HCT116 (cell line): ENCODE measurements around the gene CHID1. TPM values are rescaled to one million over a fixed set of nuclear protein-coding genes. Genes with fewer than 3 reads are reported as not detected.

ENCODE experiments used
- ATAC-seq: fragments of 200-7000 bp; cut with Tn5 transposase; 2 replicates; pipeline ENCODE4 v1.9.1; 2020; ENCODE audit warnings: mild to moderate bottlenecking, moderate library complexity
- BruUV-seq: library from RNA; stranded (reverse); fragments of 400-500 nt; replicated peaks from 2 replicates; lab custom pipeline; 2021; lab: Mats Ljungman, UMichigan
- CTCF ChIA-PET: fragments of 300-600 bp; sonication (Branson Sonifier 250); formaldehyde crosslinking; loops from one replicate; lab custom pipeline; 2021; ENCODE audit warnings: antibody characterized with exemption; lab: Charles Lee
- POLR2A ChIA-PET: fragments of 300-600, 350-600 bp; sonication (Branson Sonifier 250); formaldehyde crosslinking; loops from one replicate; lab custom pipeline; 2021; ENCODE audit warnings: antibody characterized with exemption; lab: Charles Lee
- RAD21 ChIA-PET, 2 experiments: fragments of 300-600 bp; sonication (Branson Sonifier 250); formaldehyde crosslinking; loops; one replicate each; lab custom pipeline; 2023; ENCODE audit warnings: low total read pairs in 2 of 2; ENCODE audit not compliant: uncharacterized antibody in 2 of 2, unreplicated experiment in 2 of 2, low non-redundant PET in 1 of 2; lab: Charles Lee
- DNase-seq: peaks from one replicate; pipeline ENCODE4 v3.0.0-alpha.2; 2010; ENCODE audit warnings: low read depth, low spot score
- H2AFZ ChIP-seq: fragments of 200-600 bp; shearing (Covaris generic), sonication (generic); 2 replicates; pipeline ENCODE4 v1.6.1; 2017; ENCODE audit warnings: low read depth, mixed run types, mixed read lengths, antibody characterized with exemption, low read length; ENCODE audit not compliant: poor library complexity, severe bottlenecking
- H3K27ac ChIP-seq: 2 replicates; pipeline ENCODE4 v1.5.1; 2012; ENCODE audit warnings: low read depth, low read length
- H3K27me3 ChIP-seq: fragments of 200-600 bp; sonication (generic); 2 replicates; pipeline ENCODE4 v1.6.1; 2016; ENCODE audit warnings: mixed run types, low read length, mixed read lengths; ENCODE audit not compliant: insufficient read depth
- H3K36me3 ChIP-seq, 2 experiments: fragments of 200-500 bp in 1 of 2; fragments of 200-600 bp in 1 of 2; sonication (Bioruptor generic) in 1 of 2; sonication (generic) in 1 of 2; 2 replicates each; pipeline versions ENCODE4 v1.5.1 to v1.6.1; 2014 to 2016; ENCODE audit warnings: low read length in 2 of 2, inconsistent platforms in 1 of 2, mixed read lengths in 1 of 2, mixed run types in 1 of 2; ENCODE audit not compliant: insufficient read depth in 2 of 2, control insufficient read depth in 1 of 2
- H3K4me1 ChIP-seq, 2 experiments: fragments of 200-600 bp in 1 of 2; sonication (generic) in 1 of 2; 2 replicates each; pipeline versions ENCODE4 v1.5.1 to v1.6.1; 2012 to 2017; ENCODE audit warnings: low read length in 2 of 2, inconsistent platforms in 1 of 2, mild to moderate bottlenecking in 1 of 2, mixed read lengths in 1 of 2, mixed run types in 1 of 2, moderate library complexity in 1 of 2; ENCODE audit not compliant: insufficient read depth in 2 of 2, control insufficient read depth in 1 of 2
- H3K4me2 ChIP-seq: fragments of 200-600 bp; sonication (generic); 2 replicates; pipeline ENCODE4 v1.6.1; 2017; ENCODE audit warnings: mixed run types, low read length, mixed read lengths
- H3K4me3 ChIP-seq, 2 experiments: fragments of 200-600 bp in 1 of 2; sonication (generic) in 1 of 2; replicated peaks in 1 of 2; 2 replicates each; pipeline ENCODE4 v1.5.1; 2011 to 2016; ENCODE audit warnings: low read length in 2 of 2, control low read depth in 1 of 2, low read depth in 1 of 2, mild to moderate bottlenecking in 1 of 2, mixed read lengths in 1 of 2, mixed run types in 1 of 2
- H3K79me2 ChIP-seq: fragments of 200-600 bp; sonication (generic); 2 replicates; pipeline ENCODE4 v1.6.1; 2017; ENCODE audit warnings: mild to moderate bottlenecking, mixed run types, low read length, moderate library complexity, mixed read lengths; ENCODE audit not compliant: insufficient read depth
- H3K9ac ChIP-seq: fragments of 200-600 bp; sonication (generic); 2 replicates; pipeline ENCODE4 v1.6.1; 2016; ENCODE audit warnings: low read length, mixed read lengths
- H3K9me2 ChIP-seq: fragments of 200-600 bp; sonication (generic), shearing (Covaris generic); 2 replicates; pipeline ENCODE4 v1.6.1; 2017; ENCODE audit warnings: mixed run types, mild to moderate bottlenecking, moderate library complexity; ENCODE audit not compliant: insufficient read depth
- H3K9me3 ChIP-seq, 2 experiments: fragments of 200-500 bp in 1 of 2; fragments of 200-600 bp in 1 of 2; sonication (Bioruptor generic) in 1 of 2; sonication (generic) in 1 of 2; 2 replicates each; pipeline ENCODE4 v1.6.1; 2014 to 2017; ENCODE audit warnings: low read length in 2 of 2, mixed read lengths in 2 of 2, inconsistent platforms in 1 of 2, low read depth in 1 of 2, mild to moderate bottlenecking in 1 of 2, mixed run types in 1 of 2, moderate library complexity in 1 of 2; ENCODE audit not compliant: control insufficient read depth in 1 of 2, insufficient read depth in 1 of 2
- H4K20me1 ChIP-seq: fragments of 200-600 bp; sonication (generic), shearing (Covaris generic); 2 replicates; pipeline ENCODE4 v1.6.1; 2017; ENCODE audit warnings: mixed run types, mild to moderate bottlenecking, moderate library complexity; ENCODE audit not compliant: insufficient read depth
- ATF3 ChIP-seq: IDR thresholded peaks from 2 replicates; pipeline ENCODE4 v1.6.1; 2012
- CBX3 ChIP-seq: IDR thresholded peaks from 2 replicates; pipeline ENCODE4 v1.6.1; 2012; ENCODE audit warnings: low read depth
- CEBPB ChIP-seq: IDR thresholded peaks from 2 replicates; pipeline ENCODE4 v1.6.1; 2012; ENCODE audit warnings: low read depth
- CTCF ChIP-seq, 3 experiments: fragments of 200-600 bp in 1 of 3; sonication (generic) in 1 of 3; IDR thresholded peaks in 2 of 3; conservative IDR thresholded peaks in 1 of 3; 2 replicates each; pipeline ENCODE4 v1.5.1; 2012 to 2017; ENCODE audit warnings: low read depth in 2 of 3, low read length in 2 of 3, antibody characterized with exemption in 1 of 3, borderline replicate concordance in 1 of 3, control low read depth in 1 of 3, mild to moderate bottlenecking in 1 of 3, mixed read lengths in 1 of 3, mixed run types in 1 of 3, moderate library complexity in 1 of 3; ENCODE audit not compliant: insufficient read depth in 1 of 3
- EGR1 ChIP-seq: IDR thresholded peaks from 2 replicates; pipeline ENCODE4 v1.6.1; 2012; ENCODE audit warnings: low read depth
- ELF1 ChIP-seq: IDR thresholded peaks from 2 replicates; pipeline ENCODE4 v1.6.1; 2012; ENCODE audit warnings: low read depth, borderline replicate concordance
- EZH2phosphoT487 ChIP-seq: fragments of 200-600 bp; IDR thresholded peaks from 2 replicates; pipeline ENCODE4 v1.6.1; 2018; ENCODE audit warnings: antibody characterized with exemption, borderline replicate concordance
- FOSL1 ChIP-seq: IDR thresholded peaks from 2 replicates; pipeline ENCODE4 v1.6.1; 2012; ENCODE audit warnings: low read depth
- JUND ChIP-seq: IDR thresholded peaks from 2 replicates; pipeline ENCODE4 v1.6.1; 2012
- MAX ChIP-seq: IDR thresholded peaks from 2 replicates; pipeline ENCODE4 v1.6.1; 2012
- POLR2AphosphoS5 ChIP-seq: IDR thresholded peaks from 2 replicates; pipeline ENCODE4 v1.6.1; 2011; ENCODE audit warnings: mild to moderate bottlenecking, low read depth, low read length, moderate library complexity
- RAD21 ChIP-seq: IDR thresholded peaks from 2 replicates; pipeline ENCODE4 v1.6.1; 2012; ENCODE audit warnings: low read depth, mild to moderate bottlenecking
- REST ChIP-seq: IDR thresholded peaks from 2 replicates; pipeline ENCODE4 v1.6.1; 2012; ENCODE audit warnings: low read depth
- SIN3A ChIP-seq: IDR thresholded peaks from 2 replicates; pipeline ENCODE4 v1.6.1; 2012; ENCODE audit warnings: low read depth
- SP1 ChIP-seq: IDR thresholded peaks from 2 replicates; pipeline ENCODE4 v1.6.1; 2012; ENCODE audit warnings: low read depth
- SRF ChIP-seq: IDR thresholded peaks from 2 replicates; pipeline ENCODE4 v1.6.1; 2012; ENCODE audit warnings: low read depth
- TCF7L2 ChIP-seq: IDR thresholded peaks from 2 replicates; pipeline ENCODE4 v1.7.0; 2011; ENCODE audit warnings: borderline replicate concordance, inconsistent platforms; ENCODE audit not compliant: insufficient read depth, insufficient read length; ENCODE audit errors: extremely low read depth
- YY1 ChIP-seq: IDR thresholded peaks from 2 replicates; pipeline ENCODE4 v1.6.1; 2011; ENCODE audit warnings: low read length, low read depth, moderate library complexity, mild to moderate bottlenecking; ENCODE audit not compliant: insufficient replicate concordance; ENCODE audit errors: extremely low read depth
- ZFX ChIP-seq: fragments of 450-650 bp; IDR thresholded peaks from 2 replicates; pipeline ENCODE4 v1.6.1; 2017
- ZNF274 ChIP-seq: fragments of 200-500 bp; sonication (Bioruptor generic); IDR thresholded peaks from 2 replicates; pipeline ENCODE4 v1.6.1; 2014; ENCODE audit warnings: mild to moderate bottlenecking, low read depth, low read length, inconsistent platforms
- intact Hi-C: fragments of 100-400 bp; cut with micrococcal nuclease; formaldehyde crosslinking; loops from 2 replicates; pipeline ENCODE4 v1.10.0; 2022
- total RNA-seq: library from RNA; stranded (reverse); gene quantifications from one replicate; pipeline ENCODE4 v1.2.1, GENCODE V29; 2021; ENCODE audit not compliant: unreplicated experiment

The CHID1 gene
- total RNA-seq, 1 experiment from 2014 or later = 102 TPM

GRCh38 chr11:861105-861479, 49.5 kb downstream of the CHID1 start (continued):
- TF ChIP-seq TCF7L2 (no peak), POLR2AphosphoS5 (no peak), SIN3A (no peak), EGR1 (no peak), CEBPB (no peak), MAX (no peak), FOSL1 (no peak), SP1 (no peak), ATF3 (no peak), SRF (no peak), CBX3 (no peak), JUND (no peak)

- ChIA-PET RAD21 (no interaction called here), POLR2A (no interaction called here), CTCF (interaction anchor here (1.3 kb wide), 1 partner anchor 12 kb away, joined by 4 read pairs; no protein-coding TSS in a partner anchor)
- Histone ChIP-seq H3K9ac (no peak overlapping the region), H2AFZ (no peak overlapping the region), H3K27ac (no peak overlapping the region; the same call in 1 of the 2 replicates), H3K4me1 (peaks cover 7 to 23% of the 10 kb centered on the region in 2 experiments), H3K9me3 (no peaks in the 10 kb centered on the region), H3K9me2 (no peaks in the 10 kb centered on the region), H3K36me3 (no peaks in the 10 kb centered on the region), H3K4me3 (no peak overlapping the region), H3K79me2 (no peaks in the 10 kb centered on the region), H4K20me1 (no peaks in the 10 kb centered on the region), H3K4me2 (no peak overlapping the region), H3K27me3 (no peaks in the 10 kb centered on the region)
- no TSS peak for BruUV-seq
- DNase-seq (no peak), ATAC-seq (no peak)
- intact Hi-C loops = no loop called here
- no peak for TF ChIP-seq POLR2AphosphoS5
- no peak for TF ChIP-seq ZFX
- TF ChIP-seq CTCF (IDR thresholded peaks at IDR 0.05 in 2 of 3, conservative IDR thresholded peaks at IDR 0.05 in 1 of 3; ENCODE audit: borderline replicate concordance in 1 of 3, insufficient read depth in 1 of 3, low read depth in 2 of 3, low read length in 2 of 3) = no peak
- no peak for TF ChIP-seq ELF1
- TF ChIP-seq SIN3A = no peak
- TF ChIP-seq SP1 = no peak
- TF ChIP-seq MAX = no peak
- no peak for TF ChIP-seq ZNF274
- TF ChIP-seq REST = no peak
- no peak for TF ChIP-seq YY1
- TF ChIP-seq FOSL1 = no peak
- TF ChIP-seq RAD21 = no peak
- TF ChIP-seq EZH2phosphoT487 = no peak
Measured at GRCh38 chr11:860234-861104, 50.1 kb downstream of the CHID1 start.
